Panc1 (cell line): ENCODE data around the gene EXO5. TPM values are rescaled to one million over a fixed set of nuclear protein-coding genes. Genes with fewer than 3 reads are reported as not detected.

Experiments
- ATAC-seq: fragments of 200-7000 bp; cut with Tn5 transposase; 2 replicates; pipeline ENCODE4 v1.9.1; 2020; ENCODE audit warnings: mild to moderate bottlenecking, moderate library complexity
- BruUV-seq: library from RNA; stranded (reverse); fragments of 400-500 nt; replicated peaks from 2 replicates; lab custom pipeline; 2021; lab: Mats Ljungman, UMichigan
- CTCF ChIA-PET: fragments of 300-600 bp; sonication (Branson Sonifier 250); formaldehyde crosslinking; loops from one replicate; lab custom pipeline; 2022; ENCODE audit warnings: antibody characterized with exemption; lab: Charles Lee
- POLR2A ChIA-PET: fragments of 300-600 bp; sonication (Branson Sonifier 250); formaldehyde crosslinking; loops from one replicate; lab custom pipeline; 2022; ENCODE audit warnings: antibody characterized with exemption; lab: Charles Lee
- DNase-seq: peaks from one replicate; pipeline ENCODE4 v3.0.0-alpha.2; 2010; ENCODE audit warnings: low read depth, low spot score
- H3K27ac ChIP-seq: 2 replicates; pipeline ENCODE4 v1.5.1; 2011; ENCODE audit warnings: mild to moderate bottlenecking, low read length, inconsistent platforms
- H3K27me3 ChIP-seq: fragments of 200-500 bp; sonication (Bioruptor generic); 2 replicates; pipeline ENCODE4 v1.6.0; 2014; ENCODE audit warnings: low read length, inconsistent platforms; ENCODE audit not compliant: control insufficient read depth, insufficient read depth
- H3K36me3 ChIP-seq: fragments of 200-500 bp; sonication (Bioruptor generic); 2 replicates; pipeline ENCODE4 v1.5.1; 2014; ENCODE audit warnings: inconsistent platforms, mild to moderate bottlenecking, low read length, moderate library complexity; ENCODE audit not compliant: control insufficient read depth, insufficient read depth
- H3K4me1 ChIP-seq: 2 replicates; pipeline ENCODE4 v1.5.1; 2011; ENCODE audit warnings: inconsistent platforms, mild to moderate bottlenecking, low read length, moderate library complexity; ENCODE audit not compliant: control insufficient read depth, insufficient read depth
- H3K4me3 ChIP-seq, 2 experiments: 2 replicates each; pipeline ENCODE4 v1.5.1; 2011 to 2012; ENCODE audit warnings: low read depth in 2 of 2, low read length in 2 of 2, mild to moderate bottlenecking in 2 of 2, inconsistent platforms in 1 of 2, moderate library complexity in 1 of 2
- H3K9me3 ChIP-seq: fragments of 200-500 bp; sonication (Bioruptor generic); 2 replicates; pipeline ENCODE4 v1.5.1; 2014; ENCODE audit warnings: low read depth, mild to moderate bottlenecking, inconsistent platforms, low read length, moderate library complexity; ENCODE audit not compliant: control insufficient read depth, insufficient read depth
- POLR2AphosphoS5 ChIP-seq: IDR thresholded peaks from 2 replicates; pipeline ENCODE4 v1.6.1; 2012; ENCODE audit warnings: mild to moderate bottlenecking, low read depth, low read length, moderate library complexity
- SIN3A ChIP-seq: IDR thresholded peaks from 2 replicates; pipeline ENCODE4 v1.6.1; 2012; ENCODE audit warnings: low read depth, mild to moderate bottlenecking, low read length, moderate library complexity, borderline replicate concordance; ENCODE audit not compliant: insufficient read depth
- TCF7L2 ChIP-seq: IDR thresholded peaks from 2 replicates; pipeline ENCODE4 v1.6.1; 2011; ENCODE audit warnings: mild to moderate bottlenecking, low read depth, low read length, inconsistent platforms
- in situ Hi-C: cut with HindIII; loops from 2 replicates; pipeline ENCODE4 v1.10.0; 2016; ENCODE audit warnings: low sequenced_read_pairs, low pct_unique_long_range_greater_than_20kb
- intact Hi-C: fragments of 100-400 bp; cut with micrococcal nuclease; formaldehyde crosslinking; loops from one replicate; pipeline ENCODE4 v1.10.0; 2022; ENCODE audit not compliant: unreplicated experiment
- total RNA-seq: library from RNA; stranded (reverse); gene quantifications from one replicate; pipeline ENCODE4 v1.2.1, GENCODE V29; 2021; ENCODE audit not compliant: unreplicated experiment
- TF ChIP-seq, protein P1 (sequence below): fragments of 450-650 bp; IDR thresholded peaks from 2 replicates; pipeline ENCODE4 v1.5.1; 2017; ENCODE audit warnings: mild to moderate bottlenecking
- TF ChIP-seq, protein P2 (sequence below), 2 experiments: IDR thresholded peaks; 2 replicates each; pipeline ENCODE4 v1.6.1; 2011 to 2012; ENCODE audit warnings: low read depth in 2 of 2, control low read depth in 1 of 2, low read length in 1 of 2, mild to moderate bottlenecking in 1 of 2, moderate library complexity in 1 of 2; ENCODE audit not compliant: insufficient read depth in 1 of 2

The EXO5 gene
- total RNA-seq, 1 experiment from 2014 or later = 17.9 TPM

DNA sequence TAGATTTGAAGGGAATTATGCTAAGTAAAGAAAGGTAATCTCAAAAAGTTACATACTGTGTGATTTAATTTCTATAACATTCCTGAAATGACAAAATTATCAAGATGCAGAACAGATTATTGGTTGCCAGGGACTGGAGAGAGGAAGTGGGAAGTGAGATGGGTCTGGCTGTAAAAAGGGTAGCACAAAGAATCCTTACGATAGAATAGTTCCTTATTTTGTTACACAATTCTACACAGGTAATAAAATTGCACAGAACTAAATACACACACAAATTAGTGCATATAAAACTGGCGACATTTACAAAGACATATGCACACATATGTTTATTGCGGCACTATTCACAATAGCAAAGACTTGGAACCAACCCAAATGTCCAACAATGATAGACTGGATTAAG lies 56.3 kb downstream of the EXO5 start:
- in situ Hi-C loops = no loop called here
- Histone ChIP-seq H3K4me3 (no peak overlapping the region), H3K9me3 (no peaks in the 10 kb centered on the region), H3K4me1 (no peaks in the 10 kb centered on the region), H3K27me3 (no peaks in the 10 kb centered on the region), H3K27ac (no peak overlapping the region), H3K36me3 (no peaks in the 10 kb centered on the region)
- DNase-seq (no peak), ATAC-seq (no peak)
- no TSS peak for BruUV-seq
- CTCF ChIA-PET = no interaction called here
- TF ChIP-seq, protein P1, sequence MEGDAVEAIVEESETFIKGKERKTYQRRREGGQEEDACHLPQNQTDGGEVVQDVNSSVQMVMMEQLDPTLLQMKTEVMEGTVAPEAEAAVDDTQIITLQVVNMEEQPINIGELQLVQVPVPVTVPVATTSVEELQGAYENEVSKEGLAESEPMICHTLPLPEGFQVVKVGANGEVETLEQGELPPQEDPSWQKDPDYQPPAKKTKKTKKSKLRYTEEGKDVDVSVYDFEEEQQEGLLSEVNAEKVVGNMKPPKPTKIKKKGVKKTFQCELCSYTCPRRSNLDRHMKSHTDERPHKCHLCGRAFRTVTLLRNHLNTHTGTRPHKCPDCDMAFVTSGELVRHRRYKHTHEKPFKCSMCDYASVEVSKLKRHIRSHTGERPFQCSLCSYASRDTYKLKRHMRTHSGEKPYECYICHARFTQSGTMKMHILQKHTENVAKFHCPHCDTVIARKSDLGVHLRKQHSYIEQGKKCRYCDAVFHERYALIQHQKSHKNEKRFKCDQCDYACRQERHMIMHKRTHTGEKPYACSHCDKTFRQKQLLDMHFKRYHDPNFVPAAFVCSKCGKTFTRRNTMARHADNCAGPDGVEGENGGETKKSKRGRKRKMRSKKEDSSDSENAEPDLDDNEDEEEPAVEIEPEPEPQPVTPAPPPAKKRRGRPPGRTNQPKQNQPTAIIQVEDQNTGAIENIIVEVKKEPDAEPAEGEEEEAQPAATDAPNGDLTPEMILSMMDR = no peak
- TF ChIP-seq TCF7L2 (no peak), SIN3A (no peak), POLR2AphosphoS5 (no peak)
- TF ChIP-seq, protein P2, sequence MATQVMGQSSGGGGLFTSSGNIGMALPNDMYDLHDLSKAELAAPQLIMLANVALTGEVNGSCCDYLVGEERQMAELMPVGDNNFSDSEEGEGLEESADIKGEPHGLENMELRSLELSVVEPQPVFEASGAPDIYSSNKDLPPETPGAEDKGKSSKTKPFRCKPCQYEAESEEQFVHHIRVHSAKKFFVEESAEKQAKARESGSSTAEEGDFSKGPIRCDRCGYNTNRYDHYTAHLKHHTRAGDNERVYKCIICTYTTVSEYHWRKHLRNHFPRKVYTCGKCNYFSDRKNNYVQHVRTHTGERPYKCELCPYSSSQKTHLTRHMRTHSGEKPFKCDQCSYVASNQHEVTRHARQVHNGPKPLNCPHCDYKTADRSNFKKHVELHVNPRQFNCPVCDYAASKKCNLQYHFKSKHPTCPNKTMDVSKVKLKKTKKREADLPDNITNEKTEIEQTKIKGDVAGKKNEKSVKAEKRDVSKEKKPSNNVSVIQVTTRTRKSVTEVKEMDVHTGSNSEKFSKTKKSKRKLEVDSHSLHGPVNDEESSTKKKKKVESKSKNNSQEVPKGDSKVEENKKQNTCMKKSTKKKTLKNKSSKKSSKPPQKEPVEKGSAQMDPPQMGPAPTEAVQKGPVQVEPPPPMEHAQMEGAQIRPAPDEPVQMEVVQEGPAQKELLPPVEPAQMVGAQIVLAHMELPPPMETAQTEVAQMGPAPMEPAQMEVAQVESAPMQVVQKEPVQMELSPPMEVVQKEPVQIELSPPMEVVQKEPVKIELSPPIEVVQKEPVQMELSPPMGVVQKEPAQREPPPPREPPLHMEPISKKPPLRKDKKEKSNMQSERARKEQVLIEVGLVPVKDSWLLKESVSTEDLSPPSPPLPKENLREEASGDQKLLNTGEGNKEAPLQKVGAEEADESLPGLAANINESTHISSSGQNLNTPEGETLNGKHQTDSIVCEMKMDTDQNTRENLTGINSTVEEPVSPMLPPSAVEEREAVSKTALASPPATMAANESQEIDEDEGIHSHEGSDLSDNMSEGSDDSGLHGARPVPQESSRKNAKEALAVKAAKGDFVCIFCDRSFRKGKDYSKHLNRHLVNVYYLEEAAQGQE (IDR thresholded peaks at IDR 0.05; ENCODE audit: insufficient read depth in 1 of 2, low read depth in 2 of 2, low read length in 1 of 2) = no peak
- intact Hi-C loops = no loop called here
- POLR2A ChIA-PET = no interaction called here

Other genes with a start within 250 kb of the EXO5 start
- 2.9 TPM for gene COL9A2, start 191.5 kb upstream of the EXO5 start, total RNA-seq
- 21.5 TPM for gene SMAP2, start 135.0 kb upstream of the EXO5 start, total RNA-seq
- gene ZFP69B, start 58.3 kb upstream of the EXO5 start, total RNA-seq = 11.6 TPM
- gene ZFP69, start 31.5 kb upstream of the EXO5 start, total RNA-seq = 6.4 TPM
- 5.3 TPM for gene ZNF684, start 22.9 kb downstream of the EXO5 start, total RNA-seq
- gene RIMS3, start 156.9 kb downstream of the EXO5 start, total RNA-seq = 5.7 TPM
- gene NFYC, start 182.9 kb downstream of the EXO5 start, total RNA-seq = 81.9 TPM